Small intestine (tissue), 7 donors: ENCODE data around the gene SYNGR2. TPM values are rescaled to one million over a fixed set of nuclear protein-coding genes. Genes with fewer than 3 reads are reported as not detected.

Experiments
- DNase-seq, 2 donors: peaks; one replicate each; pipeline versions ENCODE4 v3.0.0 to v3.0.0-alpha.2; 2013
- FAIRE-seq: peaks from 2 replicates; lab custom pipeline; 2012; peaks lifted over from hg19 to GRCh38; lab: Jason Lieb, UNC
- H3K27ac ChIP-seq, 3 donors: one replicate each; pipeline ENCODE4 v1.5.1; 2013; ENCODE audit warnings: low read length in 2 of 3, mild to moderate bottlenecking in 2 of 3, control low read depth in 1 of 3, inconsistent platforms in 1 of 3, low read depth in 1 of 3, moderate library complexity in 1 of 3
- H3K27me3 ChIP-seq, 3 donors: one replicate each; pipeline ENCODE4 v1.6.1; 2013; ENCODE audit warnings: low read length in 3 of 3, inconsistent platforms in 1 of 3; ENCODE audit not compliant: control insufficient read depth in 3 of 3, insufficient read depth in 3 of 3
- H3K36me3 ChIP-seq, 3 donors: one replicate each; pipeline ENCODE4 v1.6.1; 2013; ENCODE audit warnings: low read length in 3 of 3, inconsistent platforms in 1 of 3, low read depth in 1 of 3, mild to moderate bottlenecking in 1 of 3, moderate library complexity in 1 of 3; ENCODE audit not compliant: control insufficient read depth in 3 of 3, insufficient read depth in 2 of 3
- H3K4me1 ChIP-seq, 3 donors: one replicate each; pipeline ENCODE4 v1.6.1; 2013; ENCODE audit warnings: low read length in 2 of 3, inconsistent platforms in 1 of 3, low read depth in 1 of 3, mild to moderate bottlenecking in 1 of 3, moderate library complexity in 1 of 3; ENCODE audit not compliant: control insufficient read depth in 3 of 3, insufficient read depth in 2 of 3
- H3K4me3 ChIP-seq, 3 donors: one replicate each; pipeline ENCODE4 v1.5.1; 2013; ENCODE audit warnings: low read length in 3 of 3, control low read depth in 1 of 3, inconsistent platforms in 1 of 3, low read depth in 1 of 3, mild to moderate bottlenecking in 1 of 3, moderate library complexity in 1 of 3
- H3K9me3 ChIP-seq, 2 donors: one replicate each; pipeline ENCODE4 v1.6.1; 2013; ENCODE audit warnings: low read depth in 1 of 2, low read length in 1 of 2; ENCODE audit not compliant: control insufficient read depth in 2 of 2, insufficient read depth in 1 of 2
- WGBS, 3 donors: extraction: QIAGEN DNeasy Blood & Tissue Kit; methylation state at CpG; one replicate each; pipeline ENCODE4 v1.1.7; 2013; 5-methylcytosine and 5-hydroxymethylcytosine counted together
- polyA plus RNA-seq, 4 donors: library from polyadenylated mRNA; stranded (reverse) in 3 of 4; unstranded in 1 of 4; fragments of 200-250 nt in 3 of 4; fragments of 120-200 nt in 1 of 4; gene quantifications; one replicate each; pipeline versions ENCODE4 v1.2.1 to v1.2.3, GENCODE V29; 2013
- donor health status: healthy with polysubstance abuse.
- donor health status: control.
- donor health status: control.
- donor health status: Bipolar disorder and iron deficiency.
- donor health status: healthy.

SYNGR2 gene
- polyA plus RNA-seq, 4 donors: 46.5 to 187 (median 120) TPM

GRCh38 chr17:78151514-78152008, 16.8 kb upstream of the SYNGR2 start:
- H3K9me3 ChIP-seq: no peaks in the 10 kb centered on the region
- peak overlapping the region in 2 of 3 donors; percentile 72 to 75 for H3K27ac ChIP-seq
- no peak for FAIRE-seq
- no peaks in the 10 kb centered on the region for H3K27me3 ChIP-seq
- WGBS, 3 donors: 12 to 51% (median 29%) methylated on average over 7 of the region's 7 CpGs
- H3K4me3 ChIP-seq: no peak overlapping the region
- peaks cover 0 to 43% (median 5%) of the 10 kb centered on the region in 3 donors for H3K4me1 ChIP-seq
- peak; percentile 81 to 83 for DNase-seq
- H3K36me3 ChIP-seq: peaks cover 0 to 6% (median 0%) of the 10 kb centered on the region in 3 donors

DNA sequence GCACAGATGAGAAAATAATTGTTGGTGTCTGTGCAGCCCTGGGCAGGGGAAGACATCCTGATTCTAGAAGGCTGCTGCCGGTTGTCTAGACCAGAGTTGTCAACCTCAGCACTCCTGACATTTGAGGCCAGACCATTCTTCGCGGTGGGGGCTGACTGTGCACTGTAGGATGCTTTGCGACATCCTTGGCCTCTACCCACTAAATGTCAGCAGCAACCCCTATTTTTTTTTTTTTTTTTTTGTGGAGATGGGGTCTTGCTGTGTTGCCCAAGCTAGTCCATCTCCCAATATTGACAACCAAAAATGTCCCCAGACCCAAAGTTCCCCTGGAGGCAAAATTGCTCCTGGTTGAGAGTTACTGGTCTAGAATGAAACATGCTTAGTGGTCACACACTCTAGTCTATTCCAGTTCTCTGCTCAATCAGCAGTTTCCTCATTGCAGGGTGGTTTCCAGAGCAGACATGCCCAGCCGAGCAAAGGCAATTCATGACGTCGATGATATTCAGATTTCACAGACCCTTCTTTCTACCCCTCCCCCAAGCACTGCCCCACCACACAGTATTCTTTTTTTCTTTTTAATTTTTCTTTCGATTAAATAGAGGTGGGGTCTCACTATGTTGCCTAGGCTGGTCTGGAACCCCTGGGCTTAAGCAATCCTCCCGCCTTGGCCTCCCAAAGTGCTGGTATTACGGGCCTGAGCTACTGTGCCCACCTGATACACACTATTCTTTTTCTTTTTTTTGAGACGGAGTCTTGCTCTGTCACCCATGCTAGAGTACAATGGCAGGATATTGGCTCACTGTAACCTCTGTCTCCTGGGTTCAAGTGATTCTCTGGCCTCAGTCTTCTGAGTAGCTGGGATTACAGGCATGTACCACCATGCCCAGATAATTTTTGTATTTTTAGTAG, 13.2 kb upstream of the SYNGR2 start:
- no peak for DNase-seq

DNA sequence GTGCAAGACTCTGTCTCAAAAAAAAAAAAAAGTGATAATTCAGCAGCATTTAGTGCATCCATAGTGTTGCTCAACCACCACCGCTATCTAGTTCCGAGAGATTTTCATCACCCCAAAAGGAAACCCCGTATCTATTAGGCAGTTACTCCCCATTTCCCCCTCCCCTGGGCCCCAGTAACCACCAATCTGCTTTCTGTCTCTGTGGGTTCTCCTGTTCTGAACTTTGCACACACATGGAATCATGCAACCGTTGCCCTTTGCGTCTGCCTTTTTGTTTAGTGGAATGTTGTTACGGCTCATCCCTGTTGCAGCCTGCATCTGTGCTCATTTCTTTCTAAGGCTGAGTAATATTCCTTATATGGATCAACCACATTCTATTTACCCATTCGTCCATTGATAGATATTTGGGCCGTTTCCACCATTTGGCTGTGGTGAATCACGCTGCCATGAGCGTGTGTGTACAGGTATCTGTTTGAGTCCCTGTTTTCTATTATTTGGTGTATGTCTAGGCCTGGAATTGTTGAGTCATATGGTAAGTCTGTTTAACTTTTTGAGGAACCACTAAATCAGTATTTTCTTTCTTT, 8.7 kb upstream of the SYNGR2 start:
- DNase-seq (peak; percentile 78 to 85), FAIRE-seq (no peak)
- Histone ChIP-seq H3K4me3 (no peak overlapping the region), H3K4me1 (peaks cover 0 to 39% (median 0%) of the 10 kb centered on the region in 3 donors), H3K9me3 (no peaks in the 10 kb centered on the region), H3K27ac (peak overlapping the region in 2 of 3 donors; percentile 54 to 68), H3K27me3 (no peaks in the 10 kb centered on the region), H3K36me3 (peaks cover 0 to 42% (median 0%) of the 10 kb centered on the region in 3 donors)
- WGBS, 3 donors: 15 to 45% (median 28%) methylated on average over 10 of the region's 10 CpGs

More for the DNA sequence above, 13.2 kb upstream of the SYNGR2 start:
- Histone ChIP-seq H3K27ac (peak overlapping the region in 2 of 3 donors; percentile 34 to 39), H3K4me1 (peaks cover 0 to 34% (median 0%) of the 10 kb centered on the region in 3 donors), H3K27me3 (no peaks in the 10 kb centered on the region), H3K9me3 (no peaks in the 10 kb centered on the region), H3K4me3 (no peak overlapping the region), H3K36me3 (peaks cover 0 to 19% (median 0%) of the 10 kb centered on the region in 3 donors)
- no peak for FAIRE-seq
- 69 to 77% (median 75%) methylated on average over 11 of the region's 11 CpGs for whole genome bisulfite sequencing, 3 donors

- no peak overlapping the region for H3K4me3 ChIP-seq
- H3K9me3 ChIP-seq: no peaks in the 10 kb centered on the region
- 50 to 71% (median 55%) methylated on average over 22 of the region's 22 CpGs for WGBS, 3 donors
- no peaks in the 10 kb centered on the region for H3K27me3 ChIP-seq
- H3K36me3 ChIP-seq: peaks cover 0 to 33% (median 0%) of the 10 kb centered on the region in 3 donors
- H3K27ac ChIP-seq: no peak overlapping the region
- DNase-seq (no peak), FAIRE-seq (no peak)
- H3K4me1 ChIP-seq: peaks cover 0 to 47% (median 0%) of the 10 kb centered on the region in 3 donors
These were observed 4.3 kb upstream of the SYNGR2 start for GRCh38 chr17:78163881-78164747.

DNA sequence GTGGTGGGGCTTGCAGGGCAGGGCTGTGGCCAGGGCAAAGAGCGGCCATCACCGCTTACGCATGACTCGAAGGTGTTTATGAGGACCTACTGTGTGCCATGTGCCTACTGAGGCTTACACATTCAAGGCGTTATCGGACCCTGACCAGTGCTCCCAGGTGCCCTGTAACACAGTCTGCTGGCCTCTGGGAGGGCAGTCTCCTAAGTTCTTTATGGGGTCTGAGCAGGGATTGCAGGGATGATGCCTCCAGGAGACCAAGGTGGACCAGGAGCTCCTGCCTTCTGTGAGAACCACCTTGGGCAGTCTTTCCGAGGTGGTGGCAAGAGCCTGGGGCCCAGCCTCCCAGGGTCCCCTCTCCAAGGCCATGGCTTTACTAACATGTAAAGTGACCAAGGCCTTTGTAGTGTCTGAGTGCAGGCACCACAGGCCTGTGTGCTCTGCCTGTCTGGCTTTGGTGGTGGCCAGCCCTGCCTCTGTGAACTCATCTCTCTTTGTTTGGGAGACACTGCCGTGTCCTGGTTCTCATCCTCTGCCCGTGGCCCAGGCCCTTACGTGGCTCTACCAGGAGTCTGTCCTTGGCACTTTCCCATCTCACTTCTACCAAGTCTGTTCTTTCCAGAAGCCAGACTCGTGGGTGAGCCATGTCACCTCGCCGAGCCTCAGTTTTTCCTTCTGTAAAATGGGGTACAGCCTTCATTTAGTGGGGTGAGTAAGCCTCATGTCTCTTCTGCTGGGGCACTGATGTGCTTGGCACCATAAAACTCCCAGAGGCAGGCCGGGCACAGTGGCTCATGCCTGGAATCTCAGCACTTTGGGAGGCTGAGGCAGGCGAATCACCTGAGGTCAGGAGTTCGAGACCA, 3.4 kb upstream of the SYNGR2 start:
- no peak overlapping the region for H3K4me3 ChIP-seq
- FAIRE-seq (no peak), DNase-seq (no peak)
- no peak overlapping the region for H3K27ac ChIP-seq
- no peaks in the 10 kb centered on the region for H3K27me3 ChIP-seq
- peaks cover 0 to 39% (median 0%) of the 10 kb centered on the region in 3 donors for H3K36me3 ChIP-seq
- no peaks in the 10 kb centered on the region for H3K9me3 ChIP-seq
- H3K4me1 ChIP-seq: peaks cover 0 to 47% (median 4%) of the 10 kb centered on the region in 3 donors
- WGBS, 3 donors: 87 to 92% (median 88%) methylated on average over 16 of the region's 16 CpGs

DNA sequence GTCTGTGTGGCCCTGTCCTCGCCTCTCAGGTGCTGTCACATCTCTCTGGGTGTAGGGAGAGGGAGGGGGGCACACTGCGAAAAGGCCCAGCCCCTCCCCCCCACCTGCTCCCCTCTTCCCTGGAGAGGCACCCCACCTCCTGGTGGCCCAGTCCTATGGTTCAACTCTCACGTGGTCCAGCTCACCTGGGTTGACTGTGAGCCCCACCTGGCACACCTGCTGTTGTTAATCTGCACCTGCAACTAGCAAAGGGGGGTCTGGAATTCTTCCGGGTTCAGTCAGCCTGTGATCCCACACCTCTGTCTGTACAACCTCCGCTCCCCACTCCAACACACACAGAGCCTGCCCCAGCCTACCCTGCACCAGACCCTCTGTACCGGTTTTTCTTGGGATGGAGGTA, 2.0 kb upstream of the SYNGR2 start:
- WGBS, 3 donors: 17 to 53% (median 39%) methylated on average over 6 of the region's 6 CpGs
- no peak for FAIRE-seq
- no peaks in the 10 kb centered on the region for H3K9me3 ChIP-seq
- H3K36me3 ChIP-seq: peaks cover 0 to 46% (median 2%) of the 10 kb centered on the region in 3 donors
- H3K27me3 ChIP-seq: no peaks in the 10 kb centered on the region
- H3K27ac ChIP-seq: peak overlapping the region in 2 of 3 donors; percentile 62 to 64
- DNase-seq: peak in 1 of 2 donors; percentile 87
- H3K4me3 ChIP-seq: no peak overlapping the region
- H3K4me1 ChIP-seq: peaks cover 0 to 42% (median 4%) of the 10 kb centered on the region in 3 donors
